Spleen (tissue), 11 donors: ENCODE results near the gene TAS1R3. TPM values are rescaled to one million over a fixed set of nuclear protein-coding genes. Genes with fewer than 3 reads are reported as not detected.
A peak's percentile ranks its signal among the peaks of the same experiment; 100 is the strongest.

Experiments
- DNase-seq: peaks from one replicate; pipeline ENCODE4 v3.0.0-alpha.2; 2020
- H3K27ac ChIP-seq, 8 donors: fragments of 200-600 bp; sonication (generic) in 7 of 8; 1 replicate in 4 of 8; 2 replicates in 4 of 8; pipeline versions ENCODE4 v1.5.0 to v1.8.0; 2016 to 2021; ENCODE audit warnings: inconsistent platforms in 4 of 8, mild to moderate bottlenecking in 4 of 8, moderate library complexity in 1 of 8
- H3K27me3 ChIP-seq, 7 donors: fragments of 200-600 bp; sonication (generic) in 6 of 7; replicated peaks in 1 of 7; 1 replicate in 4 of 7; 2 replicates in 3 of 7; pipeline versions ENCODE4 v1.5.0 to v1.8.0; 2016 to 2021; ENCODE audit warnings: inconsistent platforms in 3 of 7, mild to moderate bottlenecking in 1 of 7
- H3K36me3 ChIP-seq, 6 donors: fragments of 200-600 bp; sonication (generic) in 5 of 6; 1 replicate in 4 of 6; 2 replicates in 2 of 6; pipeline versions ENCODE4 v1.5.0 to v1.8.0; 2016 to 2021; ENCODE audit warnings: inconsistent platforms in 2 of 6
- H3K4me1 ChIP-seq, 6 donors: fragments of 200-600 bp; sonication (generic) in 5 of 6; 1 replicate in 3 of 6; 2 replicates in 3 of 6; pipeline versions ENCODE4 v1.5.0 to v1.8.0; 2016 to 2021; ENCODE audit warnings: inconsistent platforms in 3 of 6
- H3K4me3 ChIP-seq, 8 donors: fragments of 200-600 bp; sonication (generic) in 7 of 8; 1 replicate in 4 of 8; 2 replicates in 4 of 8; pipeline versions ENCODE4 v1.5.0 to v1.8.0; 2016 to 2021; ENCODE audit warnings: inconsistent platforms in 4 of 8, mild to moderate bottlenecking in 4 of 8, moderate library complexity in 2 of 8
- H3K9me3 ChIP-seq, 8 donors: fragments of 200-600 bp; sonication (generic) in 7 of 8; 1 replicate in 4 of 8; 2 replicates in 4 of 8; pipeline versions ENCODE4 v1.5.0 to v1.8.0; 2016 to 2021; ENCODE audit warnings: inconsistent platforms in 4 of 8
- CTCF ChIP-seq, 11 experiments: fragments of 200-600 bp in 7 of 11; fragments of 450-650 bp in 4 of 11; sonication (generic) in 4 of 11; IDR thresholded peaks in 8 of 11; conservative IDR thresholded peaks in 3 of 11; 1 replicate in 7 of 11; 2 replicates in 4 of 11; pipeline versions ENCODE4 v1.4.0 to v1.8.0; 2016 to 2021; ENCODE audit warnings: antibody characterized with exemption in 11 of 11, inconsistent platforms in 4 of 11, mild to moderate bottlenecking in 1 of 11
- POLR2A ChIP-seq, 3 donors: fragments of 450-650 bp; IDR thresholded peaks; one replicate each; pipeline ENCODE4 v1.5.1; 2017; ENCODE audit warnings: antibody characterized with exemption in 3 of 3, mild to moderate bottlenecking in 1 of 3
- POLR2AphosphoS5 ChIP-seq, 3 donors: sonication (generic); formaldehyde crosslinking; IDR thresholded peaks; one replicate each; pipeline ENCODE4 v1.5.1; 2017; ENCODE audit warnings: antibody characterized with exemption in 3 of 3
- WGBS, 5 donors: extraction: QIAGEN DNeasy Blood & Tissue Kit in 3 of 5; methylation state at CpG; one replicate each; pipeline versions ENCODE4 v1.1.5 to v1.1.7; 2013 to 2018; 5-methylcytosine and 5-hydroxymethylcytosine counted together
- intact Hi-C: fragments of 100-400 bp; cut with DNase I; formaldehyde crosslinking; loops from one replicate; pipeline ENCODE4 v1.15.0; 2023; ENCODE audit warnings: low total_unique reads
- polyA plus RNA-seq, 3 donors: library from polyadenylated mRNA; stranded (reverse); fragments of 200-250 nt; gene quantifications; one replicate each; pipeline ENCODE4 v1.2.1, GENCODE V29; 2013
- total RNA-seq, 7 donors: library from RNA; depleted of rRNA in 3 of 7; stranded (reverse); fragments of >200 nt in 3 of 7; fragmentation: NEBNext Ultra II Directional in 4 of 7; extraction: Animal tissue kit (Norgen Biotek cat#: 25700) in 4 of 7; gene quantifications; one replicate each; pipeline versions ENCODE4 v1.1.0 to v1.2.1, GENCODE V29; 2016 to 2021
- donor health status: healthy with polysubstance abuse.
- donor health status: DM: no; HTN: no; CAD: no; lungs with moderate emphysema.
- donor health status: DM: no; HTN: no; CAD: no.
- donor health status: Bipolar disorder and iron deficiency.
- donor health status: healthy.
- donor health status: DM: no; HTN: no; CAD: no.
- donor health status: DM: yes; HTN: yes; CAD: no.

TAS1R3 gene
- total and polyA plus RNA-seq, 10 donors, result 0.23 to 5.9 (median 2.2) TPM

- peak overlapping the region in 6 of 8 donors; percentile 20 to 83 (median 76) for H3K27ac ChIP-seq
- peaks cover 0 to 65% (median 35%) of the 10 kb centered on the region in 7 donors for H3K27me3 ChIP-seq
- DNase-seq, result peak; percentile 69
- intact Hi-C loops, result no loop called here
- H3K4me3 ChIP-seq, result no peak overlapping the region
- H3K9me3 ChIP-seq, result no peaks in the 10 kb centered on the region
- H3K36me3 ChIP-seq, result no peaks in the 10 kb centered on the region
- WGBS, 5 donors, result 77 to 81% (median 78%) methylated on average over 18 to 20 of the region's 20 CpGs
- peaks cover 0 to 59% (median 15%) of the 10 kb centered on the region in 6 donors for H3K4me1 ChIP-seq
- TF ChIP-seq POLR2A (IDR thresholded peaks at IDR 0.05) (no peak), CTCF (IDR thresholded peaks at IDR 0.05 in 8 of 11, conservative IDR thresholded peaks at IDR 0.05 in 3 of 11) (no peak), POLR2AphosphoS5 (IDR thresholded peaks at IDR 0.05) (peak in 2 of 3 donors; percentile 44 to 65)
Measured at GRCh38 chr1:1360506-1361169, 29.6 kb downstream of the TAS1R3 start.

GRCh38 chr1:1361233-1361981 is 30.3 kb downstream of the TAS1R3 start:
- TF ChIP-seq POLR2A (IDR thresholded peaks at IDR 0.05) (no peak), POLR2AphosphoS5 (IDR thresholded peaks at IDR 0.05) (no peak)
- DNase-seq, result peak; percentile 69
- peaks cover 0 to 58% (median 33%) of the 10 kb centered on the region in 7 donors for H3K27me3 ChIP-seq
- H3K27ac ChIP-seq, result peak overlapping the region in 5 of 8 donors; percentile 20 to 62 (median 46)
- H3K9me3 ChIP-seq, result no peaks in the 10 kb centered on the region
- no peak overlapping the region for H3K4me3 ChIP-seq
- intact Hi-C loops, result no loop called here
- WGBS, 5 donors, result 65 to 75% (median 71%) methylated on average over 33 to 35 of the region's 35 CpGs
- H3K4me1 ChIP-seq, result peaks cover 0 to 51% (median 15%) of the 10 kb centered on the region in 6 donors
- H3K36me3 ChIP-seq, result no peaks in the 10 kb centered on the region

GRCh38 chr1:1361982-1362423 is 30.9 kb downstream of the TAS1R3 start:
- DNase-seq, result peak; percentile 62
- intact Hi-C loops, result no loop called here
- Histone ChIP-seq H3K27ac (peak overlapping the region in 5 of 8 donors; percentile 20 to 62 (median 46)), H3K36me3 (no peaks in the 10 kb centered on the region), H3K27me3 (peaks cover 0 to 52% (median 27%) of the 10 kb centered on the region in 7 donors), H3K4me3 (no peak overlapping the region), H3K9me3 (peaks cover 0 to 1% (median 0%) of the 10 kb centered on the region in 8 donors), H3K4me1 (peaks cover 0 to 45% (median 15%) of the 10 kb centered on the region in 6 donors)
- TF ChIP-seq CTCF (IDR thresholded peaks at IDR 0.05 in 8 of 11, conservative IDR thresholded peaks at IDR 0.05 in 3 of 11), result peak in 1 of 11 experiments; percentile 7
- TF ChIP-seq POLR2AphosphoS5 (IDR thresholded peaks at IDR 0.05), result peak in 1 of 3 donors; percentile 53
- TF ChIP-seq POLR2A (IDR thresholded peaks at IDR 0.05), result no peak
- WGBS, 5 donors, result 20 to 31% (median 26%) methylated on average over 13 of the region's 13 CpGs

- peaks cover 0 to 6% (median 0%) of the 10 kb centered on the region in 8 donors for H3K9me3 ChIP-seq
- 77 to 86% (median 83%) methylated on average over 14 of the region's 14 CpGs for WGBS, 5 donors
- H3K36me3 ChIP-seq, result no peaks in the 10 kb centered on the region
- no peak overlapping the region for H3K4me3 ChIP-seq
- DNase-seq, result no peak
- intact Hi-C loops, result no loop called here
- no peak overlapping the region for H3K27ac ChIP-seq
- TF ChIP-seq POLR2AphosphoS5 (IDR thresholded peaks at IDR 0.05), result no peak
- no peak for TF ChIP-seq POLR2A (IDR thresholded peaks at IDR 0.05)
- no peak for TF ChIP-seq CTCF (IDR thresholded peaks at IDR 0.05 in 8 of 11, conservative IDR thresholded peaks at IDR 0.05 in 3 of 11)
- H3K27me3 ChIP-seq, result peaks cover 0 to 29% (median 8%) of the 10 kb centered on the region in 7 donors
- peaks cover 0 to 30% (median 9%) of the 10 kb centered on the region in 6 donors for H3K4me1 ChIP-seq
Measured at GRCh38 chr1:1364266-1364665, 33.2 kb downstream of the TAS1R3 start.
